HL-60 (cell line): ENCODE results near the gene USP48.
"Not testable (repeated sequence)": the region's sequence is repeated elsewhere in the genome, so short reads cannot be mapped to it uniquely, and the experiment has no call there.

Experiments
- DNase-seq, 2 experiments: peaks; one replicate each; pipeline ENCODE4 v3.0.0-alpha.2; 2010 to 2020; ENCODE audit warnings: low read depth in 1 of 2, low spot score in 1 of 2
- H3K27ac ChIP-seq: fragments of 250-450 bp; sonication (Bioruptor Pico); replicated peaks from 2 replicates; pipeline ENCODE4 v1.5.1; 2020; ENCODE audit warnings: mild to moderate bottlenecking, moderate library complexity
- H3K27me3 ChIP-seq: fragments of 250-450 bp; sonication (Bioruptor Pico); 2 replicates; pipeline ENCODE4 v1.5.1; 2021; ENCODE audit warnings: mild to moderate bottlenecking, moderate library complexity; ENCODE audit not compliant: insufficient read depth, poor library complexity, severe bottlenecking
- H3K4me3 ChIP-seq: replicated peaks from 2 replicates; pipeline ENCODE4 v1.5.1; 2011; ENCODE audit warnings: mild to moderate bottlenecking, control low read depth, low read length; ENCODE audit not compliant: insufficient read depth
- CTCF ChIP-seq: IDR thresholded peaks from one replicate; pipeline ENCODE4 v1.5.1; 2011; ENCODE audit warnings: low read length, control low read depth, inconsistent platforms; ENCODE audit not compliant: insufficient read depth
- GABPA ChIP-seq: IDR thresholded peaks from 2 replicates; pipeline ENCODE4 v1.6.1; 2012; ENCODE audit warnings: low read depth
- POLR2AphosphoS5 ChIP-seq: IDR thresholded peaks from 2 replicates; pipeline ENCODE4 v1.6.1; 2012; ENCODE audit warnings: low read depth
- REST ChIP-seq: IDR thresholded peaks from 2 replicates; pipeline ENCODE4 v1.6.1; 2012; ENCODE audit warnings: low read depth; ENCODE audit not compliant: insufficient replicate concordance
- SPI1 ChIP-seq: IDR thresholded peaks from 2 replicates; pipeline ENCODE4 v1.6.1; 2012; ENCODE audit warnings: low read depth, mild to moderate bottlenecking, borderline replicate concordance

The USP48 gene

GRCh38 chr1:21770201-21770600 lies 12.7 kb downstream of the USP48 start:
- no peaks in the 10 kb centered on the region for H3K27me3 ChIP-seq
- TF ChIP-seq SPI1 (no peak), GABPA (no peak), CTCF (no peak), POLR2AphosphoS5 (no peak), REST (no peak)
- H3K4me3 ChIP-seq: no peak overlapping the region
- no peak overlapping the region for H3K27ac ChIP-seq
- no peak for DNase-seq

DNA sequence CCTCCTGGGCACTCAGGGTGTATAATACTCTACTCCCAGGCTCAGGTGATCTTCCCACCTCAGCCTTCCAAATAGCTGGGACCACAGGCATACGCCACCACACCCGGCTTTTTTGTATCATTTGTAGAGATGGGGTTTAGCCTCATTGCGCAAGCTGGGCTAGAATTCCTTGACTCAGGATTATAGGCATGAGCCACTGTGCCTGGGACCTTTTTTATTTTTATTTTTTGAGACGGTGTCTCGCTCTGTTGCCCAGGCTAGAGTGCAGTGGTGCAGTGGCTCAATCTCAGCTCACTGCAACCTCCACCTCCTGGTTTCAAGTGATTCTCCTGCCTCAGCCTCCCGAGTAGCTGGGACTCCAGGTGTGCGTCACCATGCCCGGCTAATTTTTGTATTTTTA lies 15.8 kb downstream of the USP48 start:
- not testable (repeated sequence) for H3K27me3 ChIP-seq, H3K4me3 ChIP-seq, H3K27ac ChIP-seq, DNase-seq

DNA sequence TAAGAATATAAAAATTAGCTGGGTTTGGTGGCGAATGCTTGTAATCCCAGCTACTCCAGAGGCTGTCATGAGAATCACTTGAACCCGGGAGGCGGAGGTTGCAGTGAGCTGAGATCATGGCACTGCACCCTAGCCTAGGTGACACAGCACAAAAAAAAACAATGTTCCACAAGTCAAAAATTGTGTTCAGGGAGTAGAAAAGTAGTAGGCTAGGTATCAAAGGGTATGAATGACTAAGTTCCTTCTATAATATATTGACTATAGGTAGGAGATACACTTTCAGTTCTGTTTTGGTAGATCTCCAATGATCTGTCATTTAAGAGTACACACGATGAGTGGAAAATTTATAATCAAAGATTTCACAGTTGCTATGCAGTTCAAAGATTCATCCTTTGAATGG lies 16.7 kb downstream of the USP48 start:
- no peak for DNase-seq
- Histone ChIP-seq H3K27ac (no peak overlapping the region; the same call in 1 of the 2 replicates), H3K27me3 (no peaks in the 10 kb centered on the region), H3K4me3 (no peak overlapping the region)
- TF ChIP-seq POLR2AphosphoS5: no peak
- no peak for TF ChIP-seq CTCF
- no peak for TF ChIP-seq SPI1
- no peak for TF ChIP-seq GABPA
- TF ChIP-seq REST: no peak

- TF ChIP-seq SPI1: no peak
- no peak for TF ChIP-seq CTCF
- TF ChIP-seq REST: no peak
- no peak for TF ChIP-seq POLR2AphosphoS5
- TF ChIP-seq GABPA: no peak
Observed at GRCh38 chr1:21764615-21765423, 18.1 kb downstream of the USP48 start.

More at GRCh38 chr1:21764615-21765423, 18.1 kb downstream of the USP48 start:
- no peak for DNase-seq
- no peak overlapping the region for H3K4me3 ChIP-seq
- H3K27ac ChIP-seq: no peak overlapping the region
- H3K27me3 ChIP-seq: no peaks in the 10 kb centered on the region
